Kidney tubule cell (primary cell): ENCODE measurements around the gene JPH2.

Source experiments
- DNase-seq: peaks from one replicate; pipeline ENCODE4 v3.0.0-alpha.2; 2018; ENCODE audit warnings: low spot score

JPH2 gene

GRCh38 chr20:44075950-44076232 lies 111.1 kb downstream of the JPH2 start:
- DNase-seq: no peak

DNA sequence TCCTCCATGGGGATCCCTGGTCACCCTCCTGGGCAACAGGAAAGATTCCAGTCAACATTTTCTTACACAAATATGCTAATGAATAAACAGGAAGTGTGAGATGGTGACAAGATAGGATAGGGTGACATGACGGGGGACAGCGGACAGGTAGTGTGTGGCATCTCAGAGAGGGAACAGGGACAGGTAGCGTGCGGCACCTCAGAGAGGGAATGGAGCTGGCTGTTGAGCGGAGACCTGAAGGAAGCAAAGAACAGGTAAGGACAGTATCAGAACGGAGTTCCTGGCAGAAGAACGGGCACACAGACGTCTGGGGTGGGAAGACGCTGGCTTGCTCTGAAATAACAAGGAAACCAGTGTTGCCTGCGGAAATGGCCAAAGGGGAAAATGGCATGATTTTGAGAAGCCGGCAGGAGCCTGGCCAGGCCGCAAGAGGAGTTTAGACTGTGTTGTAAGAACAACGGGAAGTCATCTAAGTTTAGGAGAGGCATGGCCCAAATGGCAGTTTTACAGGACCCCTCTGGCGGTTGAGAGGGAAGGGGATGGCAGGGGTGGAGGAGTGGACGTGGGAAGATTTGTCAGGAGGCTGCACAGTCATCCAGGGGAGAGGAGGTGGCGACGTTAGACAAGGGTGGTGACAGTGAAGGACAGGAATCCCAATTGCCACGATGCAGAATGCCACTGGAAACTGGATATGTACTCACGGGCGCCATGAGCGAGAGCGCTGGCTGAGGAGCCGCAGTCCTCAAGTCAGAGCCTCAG lies 111.6 kb downstream of the JPH2 start:
- no peak for DNase-seq

- peak; percentile 60 for DNase-seq
Observed at GRCh38 chr20:44074252-44075151, 112.5 kb downstream of the JPH2 start.

DNA sequence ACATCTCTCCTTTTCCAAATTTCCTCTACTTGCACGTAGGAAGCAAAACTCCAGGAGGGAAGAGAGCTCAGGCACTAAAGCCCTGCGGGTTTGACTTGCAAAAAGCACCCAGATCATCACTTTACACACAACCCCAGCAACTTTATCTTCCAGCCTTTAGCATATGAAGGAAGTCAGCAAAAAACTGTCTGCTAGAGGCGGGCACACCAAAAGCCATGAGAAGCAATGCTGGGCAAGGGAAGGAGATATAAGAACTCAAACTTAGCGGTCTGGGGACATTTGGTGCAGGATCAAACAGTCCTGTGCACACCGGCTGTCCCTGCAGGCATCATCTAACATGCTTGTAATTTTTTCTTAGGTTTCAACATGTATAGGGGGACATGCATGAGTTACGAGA lies 113.3 kb downstream of the JPH2 start:
- no peak for DNase-seq

DNA sequence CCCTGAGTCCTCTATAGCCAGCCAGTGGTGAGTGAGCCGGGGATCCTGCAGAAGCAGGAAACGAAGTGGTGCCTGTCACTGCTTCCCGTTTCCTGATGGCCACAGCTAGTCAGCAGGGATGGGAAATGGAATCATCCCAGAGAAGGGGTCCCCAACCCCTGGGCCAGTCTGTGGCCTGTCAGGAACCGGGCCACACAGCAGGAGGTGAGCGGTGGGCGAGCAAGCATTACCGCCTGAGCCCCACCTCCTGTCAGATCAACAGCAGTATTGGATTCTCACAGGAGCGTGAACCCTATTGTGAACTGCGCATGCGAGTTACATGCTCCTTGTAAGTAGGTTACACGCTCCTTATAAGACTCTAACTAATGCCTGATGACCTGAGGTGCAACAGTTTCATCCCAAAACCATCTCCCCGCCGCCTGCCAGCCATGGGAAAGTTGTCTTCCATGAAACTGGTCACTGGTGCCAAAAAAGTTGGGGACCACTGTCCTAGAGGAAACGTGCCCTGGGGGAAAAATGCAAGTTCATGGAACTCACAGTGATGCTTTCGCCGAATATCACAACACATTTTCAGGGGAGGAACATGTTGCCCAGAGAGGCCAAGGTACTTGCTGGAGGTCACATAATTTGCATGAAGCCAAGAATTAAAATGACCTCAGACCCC lies 113.8 kb downstream of the JPH2 start:
- no peak for DNase-seq

GRCh38 chr20:44072384-44072783 lies 114.6 kb downstream of the JPH2 start:
- no peak for DNase-seq

DNA sequence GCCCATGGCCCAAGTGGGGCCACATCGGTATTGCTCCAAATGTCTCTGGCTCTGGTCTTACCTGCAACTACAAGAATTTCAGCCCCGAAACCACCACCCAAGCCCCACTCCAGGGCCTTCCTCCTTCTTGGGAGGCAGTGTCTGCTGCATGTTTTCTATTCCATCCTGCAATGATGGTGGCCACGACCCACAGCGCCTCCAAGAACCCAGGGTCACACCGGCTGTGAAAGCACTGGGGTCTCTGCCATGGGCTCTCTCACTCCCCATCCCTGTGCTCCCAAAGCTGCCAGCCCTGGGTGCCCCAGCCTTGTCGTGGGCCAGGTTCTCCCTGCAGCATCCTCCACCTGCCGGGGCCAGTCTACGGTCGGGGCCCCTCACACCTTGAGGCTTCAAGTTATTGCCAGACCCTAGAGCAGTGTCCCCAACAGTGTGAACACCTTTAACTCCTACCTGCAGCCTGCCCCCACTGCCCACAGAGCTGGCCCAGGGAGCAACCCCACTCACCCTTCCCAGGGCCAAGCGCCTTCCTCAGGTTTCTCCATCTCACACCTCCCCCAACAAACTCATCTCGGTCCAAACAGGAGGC lies 115.4 kb downstream of the JPH2 start:
- no peak for DNase-seq

- no peak for DNase-seq
Observed at GRCh38 chr20:44071057-44071456, 115.9 kb downstream of the JPH2 start.

- DNase-seq: no peak
Observed at GRCh38 chr20:44070139-44070900, 116.7 kb downstream of the JPH2 start.

GRCh38 chr20:44069203-44070011 lies 117.6 kb downstream of the JPH2 start:
- no peak for DNase-seq

DNA sequence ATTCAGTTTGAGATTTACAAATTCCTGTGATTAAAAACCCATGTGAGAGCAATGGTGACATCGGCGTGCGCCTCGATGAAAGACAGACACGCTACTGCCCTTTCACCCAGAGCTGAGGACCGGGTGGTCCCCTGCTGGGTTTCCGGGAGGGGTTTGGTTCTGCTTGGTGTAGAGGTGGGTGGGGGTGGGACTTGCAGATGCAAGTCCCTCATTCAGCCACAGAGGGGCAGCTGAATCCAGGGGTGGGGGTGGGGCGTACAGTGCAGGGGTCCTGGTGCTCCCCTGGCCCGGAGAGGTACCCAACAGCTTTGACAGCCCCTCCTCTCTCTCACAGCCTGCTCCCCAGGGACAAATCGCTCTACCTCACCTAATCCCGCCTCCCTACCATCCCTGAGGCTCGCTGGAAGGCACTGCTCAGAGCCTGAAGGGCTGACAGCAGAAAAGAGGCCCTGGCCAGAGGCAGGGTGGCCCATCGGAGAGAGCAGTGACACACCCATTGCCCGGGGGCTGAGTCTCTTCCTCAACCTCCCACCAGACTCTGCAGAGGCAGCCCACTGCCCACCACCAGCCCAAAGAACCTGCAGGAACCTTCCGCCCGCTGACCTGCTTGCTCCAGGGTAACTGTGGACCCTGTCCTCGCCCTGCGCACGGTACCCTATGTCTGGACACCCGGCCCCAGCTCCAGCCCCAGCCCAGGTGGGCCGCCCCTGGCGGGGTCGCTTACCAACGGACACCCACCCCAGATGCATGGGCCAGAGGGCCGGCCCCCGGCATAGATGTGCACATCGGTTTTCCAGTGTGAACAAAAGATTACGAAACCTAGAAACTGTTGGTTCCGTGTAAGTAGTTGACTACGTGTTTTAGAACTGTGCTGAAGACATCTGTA lies 118.4 kb downstream of the JPH2 start:
- no peak for DNase-seq

DNA sequence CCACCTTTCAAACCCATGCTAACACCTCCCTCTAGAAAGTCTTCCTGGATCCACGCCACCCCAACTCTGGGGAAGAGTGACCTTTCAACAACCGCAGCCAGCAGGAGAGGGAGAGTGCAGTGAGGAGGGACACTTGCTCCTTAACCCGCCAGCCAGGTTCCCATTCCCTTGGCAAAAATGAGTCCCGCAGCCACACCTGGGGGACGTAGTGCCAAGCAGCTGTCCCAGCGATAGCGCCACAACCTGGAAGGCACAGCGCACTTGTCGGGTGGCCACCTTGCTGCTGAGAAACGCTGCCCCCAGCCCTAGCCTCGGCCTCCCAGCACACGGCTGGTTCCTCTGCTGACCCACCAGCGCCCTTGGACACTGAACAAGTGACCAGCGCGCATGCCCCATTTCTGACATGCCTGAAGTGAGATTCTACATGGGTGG lies 119.3 kb downstream of the JPH2 start:
- DNase-seq: no peak

- no peak for DNase-seq
Observed at GRCh38 chr20:44066645-44067606, 120.1 kb downstream of the JPH2 start.

- no peak for DNase-seq
Observed at GRCh38 chr20:44065401-44066340, 121.3 kb downstream of the JPH2 start.

GRCh38 chr20:44064501-44065400 lies 122.2 kb downstream of the JPH2 start:
- DNase-seq: no peak
